ENCODE data around the gene GNAI2.
"Not testable (repeated sequence)": the region's sequence is repeated elsewhere in the genome, so short reads cannot be mapped to it uniquely, and the experiment has no call there.

GNAI2 gene

GRCh38 chr3:50255251-50255615 lies 19.2 kb downstream of the GNAI2 start:
- TF ChIP-seq POLR2A (IDR thresholded peaks at IDR 0.05; ENCODE audit: low read depth, low read length) = no peak
- no peak for FAIRE-seq
- DNase-seq (ENCODE audit: insufficient read length, low spot score) = no peak

GRCh38 chr3:50256978-50257890 lies 21.2 kb downstream of the GNAI2 start:
- FAIRE-seq (no peak), DNase-seq (ENCODE audit: insufficient read length, low spot score) (no peak)
- TF ChIP-seq POLR2A (IDR thresholded peaks at IDR 0.05; ENCODE audit: low read depth, low read length) = 0 out of 2 replicates have a peak, but pooled peaks have one; percentile 5

GRCh38 chr3:50258029-50258680 lies 22.2 kb downstream of the GNAI2 start:
- no peak for FAIRE-seq
- TF ChIP-seq POLR2A (IDR thresholded peaks at IDR 0.05; ENCODE audit: low read depth, low read length) = no peak
- DNase-seq (ENCODE audit: insufficient read length, low spot score) = no peak

GRCh38 chr3:50258979-50259378 lies 23.0 kb downstream of the GNAI2 start:
- DNase-seq (ENCODE audit: insufficient read length, low spot score) (no peak), FAIRE-seq (no peak)
- no peak for TF ChIP-seq POLR2A (IDR thresholded peaks at IDR 0.05; ENCODE audit: low read depth, low read length)

- no peak for TF ChIP-seq POLR2A (IDR thresholded peaks at IDR 0.05; ENCODE audit: low read depth, low read length)
- FAIRE-seq (no peak), DNase-seq (ENCODE audit: insufficient read length, low spot score) (no peak)
Measured at GRCh38 chr3:50259432-50260026, 23.5 kb downstream of the GNAI2 start.

GRCh38 chr3:50260027-50260941 lies 24.3 kb downstream of the GNAI2 start:
- DNase-seq (ENCODE audit: insufficient read length, low spot score) (peak; percentile 82), FAIRE-seq (no peak)
- no peak for TF ChIP-seq POLR2A (IDR thresholded peaks at IDR 0.05; ENCODE audit: low read depth, low read length)

GRCh38 chr3:50260942-50261441 lies 25.0 kb downstream of the GNAI2 start:
- no peak for TF ChIP-seq POLR2A (IDR thresholded peaks at IDR 0.05; ENCODE audit: low read depth, low read length)
- FAIRE-seq = no peak
- no peak for DNase-seq (ENCODE audit: insufficient read length, low spot score)

- DNase-seq (ENCODE audit: insufficient read length, low spot score) = no peak
- no peak for TF ChIP-seq POLR2A (IDR thresholded peaks at IDR 0.05; ENCODE audit: low read depth, low read length)
- no peak for FAIRE-seq
Measured at GRCh38 chr3:50261505-50261904, 25.5 kb downstream of the GNAI2 start.

GRCh38 chr3:50262200-50262599 lies 26.2 kb downstream of the GNAI2 start:
- DNase-seq (ENCODE audit: insufficient read length, low spot score); FAIRE-seq: not testable (repeated sequence)

- FAIRE-seq (no peak), DNase-seq (ENCODE audit: insufficient read length, low spot score) (no peak)
- no peak for TF ChIP-seq POLR2A (IDR thresholded peaks at IDR 0.05; ENCODE audit: low read depth, low read length)
Measured at GRCh38 chr3:50262778-50263177, 26.8 kb downstream of the GNAI2 start.

- DNase-seq (ENCODE audit: insufficient read length, low spot score) (no peak), FAIRE-seq (no peak)
- TF ChIP-seq POLR2A (IDR thresholded peaks at IDR 0.05; ENCODE audit: low read depth, low read length) = no peak
Measured at GRCh38 chr3:50263478-50264382, 27.7 kb downstream of the GNAI2 start.

- FAIRE-seq = no peak
- peak; percentile 92 for DNase-seq (ENCODE audit: insufficient read length, low spot score)
- no peak for TF ChIP-seq POLR2A (IDR thresholded peaks at IDR 0.05; ENCODE audit: low read depth, low read length)
Measured at GRCh38 chr3:50264383-50264963, 28.5 kb downstream of the GNAI2 start.

Measured in H54 (cell line).